Smooth muscle cell (in vitro differentiated cells): Measurements from ENCODE around the gene S1PR3. TPM values are rescaled to one million over a fixed set of nuclear protein-coding genes. Genes with fewer than 3 reads are reported as not detected.

Experiments
- DNase-seq: peaks from one replicate; lab custom pipeline; 2025; ENCODE audit not compliant: unreplicated experiment; lab: John Stamatoyannopoulos, UW
- H2AFZ ChIP-seq: fragments of 200-600 bp; sonication (generic); 2 replicates; pipeline ENCODE4 v1.6.0; 2016; ENCODE audit warnings: antibody characterized with exemption, low read depth, mild to moderate bottlenecking
- H3F3A ChIP-seq: fragments of 200-600 bp; sonication (generic); 2 replicates; pipeline ENCODE4 v1.6.0; 2017; ENCODE audit warnings: antibody characterized with exemption, low read depth
- H3K27ac ChIP-seq: fragments of 200-600 bp; sonication (generic); 2 replicates; pipeline ENCODE4 v1.5.1; 2016; ENCODE audit warnings: low read depth, mild to moderate bottlenecking
- H3K27me3 ChIP-seq: fragments of 200-600 bp; sonication (generic); 2 replicates; pipeline ENCODE4 v1.6.1; 2016; ENCODE audit warnings: low read depth, mild to moderate bottlenecking
- H3K36me3 ChIP-seq: fragments of 200-600 bp; sonication (generic); 2 replicates; pipeline ENCODE4 v1.5.1; 2016; ENCODE audit warnings: low read depth
- H3K4me1 ChIP-seq: fragments of 200-600 bp; sonication (generic); 2 replicates; pipeline ENCODE4 v1.5.1; 2016; ENCODE audit warnings: low read depth
- H3K4me2 ChIP-seq: fragments of 200-600 bp; sonication (generic); 2 replicates; pipeline ENCODE4 v1.6.0; 2016; ENCODE audit warnings: mild to moderate bottlenecking
- H3K4me3 ChIP-seq: fragments of 200-600 bp; sonication (generic); 2 replicates; pipeline ENCODE4 v1.5.1; 2016; ENCODE audit warnings: mild to moderate bottlenecking
- H3K79me2 ChIP-seq: fragments of 200-600 bp; sonication (generic); 2 replicates; pipeline ENCODE4 v1.6.0; 2016; ENCODE audit warnings: low read depth, mild to moderate bottlenecking
- H3K9ac ChIP-seq: fragments of 200-600 bp; sonication (generic); 2 replicates; pipeline ENCODE4 v1.6.0; 2016; ENCODE audit warnings: low read depth
- H3K9me3 ChIP-seq: fragments of 200-600 bp; sonication (generic); replicated peaks from 2 replicates; pipeline ENCODE4 v1.5.1; 2016; ENCODE audit warnings: low read depth
- H4K20me1 ChIP-seq: fragments of 200-600 bp; sonication (generic); 2 replicates; pipeline ENCODE4 v1.6.0; 2016; ENCODE audit warnings: low read depth
- CTCF ChIP-seq: fragments of 200-600 bp; sonication (generic); IDR thresholded peaks from 2 replicates; pipeline ENCODE4 v1.5.1; 2017; ENCODE audit warnings: borderline replicate concordance, mild to moderate bottlenecking, antibody characterized with exemption; ENCODE audit not compliant: insufficient read depth, poor library complexity, severe bottlenecking
- WGBS: methylation state at CpG from one replicate; pipeline ENCODE4 v1.1.7; 2016; ENCODE audit warnings: low lambda C conversion rate; 5-methylcytosine and 5-hydroxymethylcytosine counted together
- polyA plus RNA-seq: library from polyadenylated mRNA; unstranded; fragments of >200 nt; fragmentation: Nextera tagmentation; extraction: Ambion mirVana; gene quantifications from 2 replicates; pipeline ENCODE4 v1.2.1, GENCODE V29; 2016
- total RNA-seq: library from RNA; depleted of rRNA; stranded (reverse); fragments of >200 nt; gene quantifications from 2 replicates; pipeline ENCODE4 v1.2.3, GENCODE V29; 2014

Gene S1PR3
- total and polyA plus RNA-seq, 2 experiments from 2014 or later = 184 to 246 TPM

GRCh38 chr9:89026876-89027275, 35.6 kb downstream of the S1PR3 start:
- no peak overlapping the region for H3K4me3 ChIP-seq
- H3K9me3 ChIP-seq = no peaks in the 10 kb centered on the region
- 75% methylated on average over 3 of the region's 3 CpGs for WGBS

GRCh38 chr9:89029788-89030187, 38.5 kb downstream of the S1PR3 start:
- Histone ChIP-seq H3K9me3 (no peaks in the 10 kb centered on the region), H3K4me3 (no peak overlapping the region)
- DNase-seq = no peak

More at GRCh38 chr9:89026876-89027275, 35.6 kb downstream of the S1PR3 start:
- Histone ChIP-seq H3K79me2 (no peaks in the 10 kb centered on the region), H3K4me2 (no peak overlapping the region), H3F3A (peaks cover 13% of the 10 kb centered on the region), H3K9ac (no peak overlapping the region), H3K4me1 (peaks cover 4% of the 10 kb centered on the region), H3K36me3 (no peaks in the 10 kb centered on the region), H2AFZ (no peak overlapping the region), H4K20me1 (no peaks in the 10 kb centered on the region), H3K27me3 (no peaks in the 10 kb centered on the region), H3K27ac (no peak overlapping the region)
- DNase-seq = no peak
- TF ChIP-seq CTCF = no peak

GRCh38 chr9:89032173-89032572, 40.9 kb downstream of the S1PR3 start:
- no peak overlapping the region for H3K4me3 ChIP-seq
- H3K4me1 ChIP-seq = no peaks in the 10 kb centered on the region
- no peak for DNase-seq
- H3K9me3 ChIP-seq = no peaks in the 10 kb centered on the region
- H3F3A ChIP-seq = no peaks in the 10 kb centered on the region
- no peak overlapping the region for H3K27ac ChIP-seq
- H3K4me2 ChIP-seq = no peak overlapping the region
- H2AFZ ChIP-seq = no peak overlapping the region
- no peaks in the 10 kb centered on the region for H3K36me3 ChIP-seq
- no peaks in the 10 kb centered on the region for H4K20me1 ChIP-seq
- H3K27me3 ChIP-seq = no peaks in the 10 kb centered on the region
- H3K79me2 ChIP-seq = no peaks in the 10 kb centered on the region
- no peak for TF ChIP-seq CTCF
- 87% methylated on average over 5 of the region's 5 CpGs for WGBS
- H3K9ac ChIP-seq = no peak overlapping the region

More at GRCh38 chr9:89029788-89030187, 38.5 kb downstream of the S1PR3 start:
- no peak overlapping the region for H3K9ac ChIP-seq
- H3K27me3 ChIP-seq = no peaks in the 10 kb centered on the region
- H3K79me2 ChIP-seq = no peaks in the 10 kb centered on the region
- TF ChIP-seq CTCF = no peak
- no peak overlapping the region for H3K4me2 ChIP-seq
- H4K20me1 ChIP-seq = no peaks in the 10 kb centered on the region
- H2AFZ ChIP-seq = no peak overlapping the region
- no peak overlapping the region for H3K27ac ChIP-seq
- no peaks in the 10 kb centered on the region for H3K4me1 ChIP-seq
- no peaks in the 10 kb centered on the region for H3K36me3 ChIP-seq
- H3F3A ChIP-seq = no peaks in the 10 kb centered on the region

DNA sequence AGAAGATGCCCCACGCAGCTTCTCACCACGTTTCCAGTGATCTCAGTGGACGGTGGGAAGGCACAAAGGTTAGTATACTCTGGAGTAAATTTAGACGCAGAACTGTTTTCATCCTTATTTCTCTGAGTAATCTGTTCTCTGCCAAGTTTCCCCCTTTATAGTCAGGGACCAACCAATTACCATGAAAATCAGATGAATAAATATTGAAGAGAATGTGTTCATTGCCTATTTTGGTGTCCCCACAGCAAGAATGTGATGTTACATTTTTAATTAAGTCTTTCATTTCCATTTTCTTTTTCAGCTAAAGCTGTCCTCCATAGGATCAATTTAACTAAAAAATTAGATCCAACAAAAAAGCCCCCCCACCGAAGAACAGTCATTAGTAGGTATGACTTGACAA, 41.4 kb downstream of the S1PR3 start:
- H2AFZ ChIP-seq = no peak overlapping the region
- no peaks in the 10 kb centered on the region for H3K9me3 ChIP-seq
- H3K27me3 ChIP-seq = no peaks in the 10 kb centered on the region
- no peaks in the 10 kb centered on the region for H3K36me3 ChIP-seq
- TF ChIP-seq CTCF = no peak
- H3K4me1 ChIP-seq = no peaks in the 10 kb centered on the region
- H3K4me3 ChIP-seq = no peak overlapping the region
- no peak overlapping the region for H3K4me2 ChIP-seq
- H3K27ac ChIP-seq = no peak overlapping the region
- 92% methylated on average over 5 of the region's 5 CpGs for whole genome bisulfite sequencing
- H3K9ac ChIP-seq = no peak overlapping the region
- no peak for DNase-seq
- no peaks in the 10 kb centered on the region for H4K20me1 ChIP-seq
- H3K79me2 ChIP-seq = no peaks in the 10 kb centered on the region
- no peaks in the 10 kb centered on the region for H3F3A ChIP-seq
